Parathyroid adenoma (tissue), 2 donors: ENCODE data around the gene ARPC2.

Experiments
- H2AFZ ChIP-seq: fragments of 300-600 bp; sonication (generic); one replicate; pipeline ENCODE4 v1.7.0; 2017; ENCODE audit warnings: antibody characterized with exemption, mild to moderate bottlenecking
- H3K27ac ChIP-seq: fragments of 300-600 bp; sonication (generic); one replicate; pipeline ENCODE4 v1.7.0; 2017
- H3K27me3 ChIP-seq: fragments of 300-600 bp; sonication (generic); one replicate; pipeline ENCODE4 v1.7.0; 2017; ENCODE audit warnings: low read length; ENCODE audit not compliant: control insufficient read depth, insufficient read depth
- H3K36me3 ChIP-seq: fragments of 300-600 bp; sonication (generic); one replicate; pipeline ENCODE4 v1.7.0; 2017; ENCODE audit warnings: low read length; ENCODE audit not compliant: control insufficient read depth, insufficient read depth
- H3K4me1 ChIP-seq: fragments of 300-600 bp; sonication (generic); one replicate; pipeline ENCODE4 v1.7.0; 2017; ENCODE audit warnings: control low read depth
- H3K4me2 ChIP-seq: fragments of 300-600 bp; sonication (generic); one replicate; pipeline ENCODE4 v1.7.0; 2017; ENCODE audit warnings: low read length
- H3K4me3 ChIP-seq: fragments of 300-600 bp; sonication (generic); one replicate; pipeline ENCODE4 v1.7.0; 2017; ENCODE audit warnings: low read depth, low read length
- H3K79me2 ChIP-seq: fragments of 300-600 bp; sonication (generic); one replicate; pipeline ENCODE4 v1.7.0; 2017; ENCODE audit warnings: control low read depth
- H3K9ac ChIP-seq: fragments of 300-600 bp; sonication (generic); one replicate; pipeline ENCODE4 v1.7.0; 2017; ENCODE audit warnings: mild to moderate bottlenecking
- H3K9me3 ChIP-seq: fragments of 300-600 bp; sonication (generic); one replicate; pipeline ENCODE4 v1.7.0; 2017; ENCODE audit warnings: low read length; ENCODE audit not compliant: control insufficient read depth
- TF ChIP-seq, protein P1 (sequence below): fragments of 300-600 bp; sonication (generic); IDR thresholded peaks from one replicate; pipeline ENCODE4 v1.7.0; 2017; ENCODE audit warnings: antibody characterized with exemption, mild to moderate bottlenecking
- donor health status: primary hyperparathyroidism.

Gene ARPC2

GRCh38 chr2:218260742-218261422 lies 43.9 kb downstream of the ARPC2 start, which contains the start of gene GPBAR1:
Gene GPBAR1, plus strand, starts transcription at chr2:218261015. Its CDS starts 1,710 bp downstream, at chr2:218262725.
- no peaks in the 10 kb centered on the region for H3K9me3 ChIP-seq
- no peaks in the 10 kb centered on the region for H3K79me2 ChIP-seq
- H3K27ac ChIP-seq, result peak within 1 kb of the TSS; percentile 63
- no peak within 1 kb of the TSS for H3K4me2 ChIP-seq
- no peak within 1 kb of the TSS for H3K9ac ChIP-seq
- H3K36me3 ChIP-seq, result no peaks in the 10 kb centered on the region
- H3K4me1 ChIP-seq, result peaks cover 2% of the 10 kb centered on the region
- H2AFZ ChIP-seq, result no peak within 1 kb of the TSS
- TF ChIP-seq, protein P1, sequence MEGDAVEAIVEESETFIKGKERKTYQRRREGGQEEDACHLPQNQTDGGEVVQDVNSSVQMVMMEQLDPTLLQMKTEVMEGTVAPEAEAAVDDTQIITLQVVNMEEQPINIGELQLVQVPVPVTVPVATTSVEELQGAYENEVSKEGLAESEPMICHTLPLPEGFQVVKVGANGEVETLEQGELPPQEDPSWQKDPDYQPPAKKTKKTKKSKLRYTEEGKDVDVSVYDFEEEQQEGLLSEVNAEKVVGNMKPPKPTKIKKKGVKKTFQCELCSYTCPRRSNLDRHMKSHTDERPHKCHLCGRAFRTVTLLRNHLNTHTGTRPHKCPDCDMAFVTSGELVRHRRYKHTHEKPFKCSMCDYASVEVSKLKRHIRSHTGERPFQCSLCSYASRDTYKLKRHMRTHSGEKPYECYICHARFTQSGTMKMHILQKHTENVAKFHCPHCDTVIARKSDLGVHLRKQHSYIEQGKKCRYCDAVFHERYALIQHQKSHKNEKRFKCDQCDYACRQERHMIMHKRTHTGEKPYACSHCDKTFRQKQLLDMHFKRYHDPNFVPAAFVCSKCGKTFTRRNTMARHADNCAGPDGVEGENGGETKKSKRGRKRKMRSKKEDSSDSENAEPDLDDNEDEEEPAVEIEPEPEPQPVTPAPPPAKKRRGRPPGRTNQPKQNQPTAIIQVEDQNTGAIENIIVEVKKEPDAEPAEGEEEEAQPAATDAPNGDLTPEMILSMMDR, result no peak
- H3K4me3 ChIP-seq, result no peak within 1 kb of the TSS
- no peaks in the 10 kb centered on the region for H3K27me3 ChIP-seq

DNA sequence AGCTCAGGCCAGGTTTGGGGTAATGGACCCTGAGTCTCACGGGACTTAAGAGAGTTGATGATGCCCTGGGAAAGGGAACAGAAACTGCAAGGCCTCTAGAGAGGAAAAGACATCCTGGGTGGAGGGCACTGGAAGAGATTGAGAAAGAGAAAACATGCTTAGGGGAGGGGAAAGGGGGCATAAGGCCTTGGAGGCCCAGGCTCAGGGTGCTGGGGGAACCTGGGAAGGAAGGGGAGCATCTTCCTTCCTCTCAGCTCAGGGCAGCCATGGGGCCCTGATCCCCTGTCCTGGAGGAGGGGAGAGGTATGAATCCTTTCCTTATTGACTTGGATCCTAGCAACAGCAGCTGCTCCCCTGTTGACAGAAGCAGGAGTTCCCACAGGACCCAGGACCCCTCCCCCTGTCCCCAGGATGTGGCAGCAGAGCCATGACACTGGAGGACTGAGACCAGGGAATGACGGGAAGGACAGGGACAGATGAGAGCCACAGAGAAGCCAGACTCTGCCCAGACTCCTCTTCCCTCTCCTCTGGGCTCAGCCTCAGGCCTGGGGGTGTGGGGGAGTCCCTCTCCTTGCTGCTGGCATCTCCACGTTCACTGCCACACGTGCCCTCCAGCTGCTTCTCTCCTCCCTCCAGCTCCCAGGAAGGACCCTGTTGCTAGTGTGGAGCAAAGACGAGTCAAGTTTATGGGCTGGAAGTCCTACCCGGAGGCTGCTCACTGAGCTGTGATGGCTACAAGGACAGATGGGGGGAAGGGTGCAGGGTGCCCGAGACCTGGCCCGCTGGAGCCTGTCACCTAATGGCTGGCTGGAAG lies 44.6 kb downstream of the ARPC2 start:
- TF ChIP-seq, protein P1, result no peak
- Histone ChIP-seq H3K4me3 (no peak overlapping the region), H2AFZ (no peak overlapping the region), H3K27ac (no peak overlapping the region), H3K9ac (no peak overlapping the region), H3K4me2 (no peak overlapping the region), H3K27me3 (no peaks in the 10 kb centered on the region), H3K79me2 (no peaks in the 10 kb centered on the region), H3K9me3 (no peaks in the 10 kb centered on the region), H3K4me1 (peaks cover 2% of the 10 kb centered on the region), H3K36me3 (no peaks in the 10 kb centered on the region)

GRCh38 chr2:218262237-218262600 lies 45.2 kb downstream of the ARPC2 start:
- Histone ChIP-seq H3K79me2 (no peaks in the 10 kb centered on the region), H3K4me3 (no peak overlapping the region), H2AFZ (no peak overlapping the region), H3K27ac (no peak overlapping the region), H3K36me3 (no peaks in the 10 kb centered on the region), H3K9me3 (no peaks in the 10 kb centered on the region), H3K27me3 (no peaks in the 10 kb centered on the region), H3K4me2 (no peak overlapping the region), H3K9ac (no peak overlapping the region), H3K4me1 (peaks cover 2% of the 10 kb centered on the region)
- TF ChIP-seq, protein P1, result no peak

GRCh38 chr2:218262631-218263586 lies 45.9 kb downstream of the ARPC2 start:
- H3K27me3 ChIP-seq, result no peaks in the 10 kb centered on the region
- no peak overlapping the region for H3K9ac ChIP-seq
- no peak overlapping the region for H3K4me3 ChIP-seq
- H3K4me1 ChIP-seq, result no peaks in the 10 kb centered on the region
- H3K4me2 ChIP-seq, result no peak overlapping the region
- no peaks in the 10 kb centered on the region for H3K79me2 ChIP-seq
- no peaks in the 10 kb centered on the region for H3K9me3 ChIP-seq
- no peaks in the 10 kb centered on the region for H3K36me3 ChIP-seq
- no peak overlapping the region for H2AFZ ChIP-seq
- no peak overlapping the region for H3K27ac ChIP-seq
- TF ChIP-seq, protein P1, result no peak
